ENCODE data around the gene PHACTR1. TPM values are rescaled to one million over a fixed set of nuclear protein-coding genes. Genes with fewer than 3 reads are reported as not detected.

The PHACTR1 gene
- total RNA-seq, 2 experiments from 2014 or later, result 1.3 to 2.3 TPM

GRCh38 chr6:12804952-12805645, 88.5 kb downstream of the PHACTR1 start:
- Mint-ChIP-seq H3K9me3 (no peaks in the 10 kb centered on the region), H3K4me1 (ENCODE audit: low read depth) (no peaks in the 10 kb centered on the region), H3K27ac (no peak overlapping the region), H3K27me3 (peaks cover 10% of the 10 kb centered on the region), H3K4me3 (no peak overlapping the region), H3K36me3 (ENCODE audit: low read depth) (no peaks in the 10 kb centered on the region)
- no peak for ATAC-seq (ENCODE audit: poor library complexity)
- ChIA-PET POLR2A (no interaction called here), CTCF (no interaction called here)
- Histone ChIP-seq H3K4me3 (ENCODE audit: low read length) (no peak overlapping the region), H3K4me1 (ENCODE audit: insufficient read depth, low read length) (no peaks in the 10 kb centered on the region), H3K9me3 (ENCODE audit: control insufficient read depth in 1 of 2, insufficient read depth in 1 of 2, low read length in 2 of 2) (no peaks in the 10 kb centered on the region), H3K27me3 (ENCODE audit: control insufficient read depth in 1 of 2, insufficient read depth in 2 of 2, low read length in 2 of 2) (peaks cover 0 to 4% of the 10 kb centered on the region in 2 experiments), H3K27ac (ENCODE audit: low read depth in 1 of 2, low read length in 2 of 2) (no peak overlapping the region), H3K36me3 (ENCODE audit: insufficient read depth, low read length) (no peaks in the 10 kb centered on the region)
- TF ChIP-seq, protein P1, sequence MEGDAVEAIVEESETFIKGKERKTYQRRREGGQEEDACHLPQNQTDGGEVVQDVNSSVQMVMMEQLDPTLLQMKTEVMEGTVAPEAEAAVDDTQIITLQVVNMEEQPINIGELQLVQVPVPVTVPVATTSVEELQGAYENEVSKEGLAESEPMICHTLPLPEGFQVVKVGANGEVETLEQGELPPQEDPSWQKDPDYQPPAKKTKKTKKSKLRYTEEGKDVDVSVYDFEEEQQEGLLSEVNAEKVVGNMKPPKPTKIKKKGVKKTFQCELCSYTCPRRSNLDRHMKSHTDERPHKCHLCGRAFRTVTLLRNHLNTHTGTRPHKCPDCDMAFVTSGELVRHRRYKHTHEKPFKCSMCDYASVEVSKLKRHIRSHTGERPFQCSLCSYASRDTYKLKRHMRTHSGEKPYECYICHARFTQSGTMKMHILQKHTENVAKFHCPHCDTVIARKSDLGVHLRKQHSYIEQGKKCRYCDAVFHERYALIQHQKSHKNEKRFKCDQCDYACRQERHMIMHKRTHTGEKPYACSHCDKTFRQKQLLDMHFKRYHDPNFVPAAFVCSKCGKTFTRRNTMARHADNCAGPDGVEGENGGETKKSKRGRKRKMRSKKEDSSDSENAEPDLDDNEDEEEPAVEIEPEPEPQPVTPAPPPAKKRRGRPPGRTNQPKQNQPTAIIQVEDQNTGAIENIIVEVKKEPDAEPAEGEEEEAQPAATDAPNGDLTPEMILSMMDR (IDR thresholded peaks at IDR 0.05), result no peak
- intact Hi-C loops (cut with DNase I, micrococcal nuclease), result no loop called here
- no peak for DNase-seq

DNA sequence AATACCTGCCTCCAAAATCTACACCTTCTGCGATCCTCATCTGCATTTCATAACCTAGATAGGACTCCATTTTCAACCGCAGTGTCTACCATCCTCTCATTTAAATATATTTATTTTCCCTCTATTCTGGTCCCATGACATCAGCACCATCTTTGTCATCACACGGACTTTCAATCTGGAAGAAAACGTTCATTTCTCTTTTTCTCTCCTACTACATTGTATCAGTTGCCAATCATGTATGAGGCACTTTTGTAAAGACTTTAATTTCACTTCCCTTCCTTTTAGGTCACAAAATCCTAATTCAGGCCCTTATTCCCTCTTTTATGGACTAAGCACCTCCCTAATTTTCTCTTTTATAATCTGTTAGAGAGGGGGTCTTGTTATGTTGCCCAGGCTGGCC, 89.6 kb downstream of the PHACTR1 start:
- H3K27me3 Mint-ChIP-seq, result peaks cover 10% of the 10 kb centered on the region
- no peaks in the 10 kb centered on the region for H3K4me1 ChIP-seq (ENCODE audit: insufficient read depth, low read length)
- POLR2A ChIA-PET, result no interaction called here
- no peak overlapping the region for H3K27ac Mint-ChIP-seq
- H3K36me3 Mint-ChIP-seq (ENCODE audit: low read depth), result no peaks in the 10 kb centered on the region
- H3K4me3 ChIP-seq (ENCODE audit: low read length), result no peak overlapping the region
- DNase-seq (no peak), ATAC-seq (ENCODE audit: poor library complexity) (no peak)
- H3K9me3 ChIP-seq (ENCODE audit: control insufficient read depth in 1 of 2, insufficient read depth in 1 of 2, low read length in 2 of 2), result no peaks in the 10 kb centered on the region
- CTCF ChIA-PET, result no interaction called here
- H3K36me3 ChIP-seq (ENCODE audit: insufficient read depth, low read length), result no peaks in the 10 kb centered on the region
- H3K4me3 Mint-ChIP-seq, result no peak overlapping the region
- H3K4me1 Mint-ChIP-seq (ENCODE audit: low read depth), result no peaks in the 10 kb centered on the region
- intact Hi-C loops (cut with DNase I, micrococcal nuclease), result no loop called here
- TF ChIP-seq, protein P1 (IDR thresholded peaks at IDR 0.05), result no peak
- H3K27me3 ChIP-seq (ENCODE audit: control insufficient read depth in 1 of 2, insufficient read depth in 2 of 2, low read length in 2 of 2), result peaks cover 0 to 4% of the 10 kb centered on the region in 2 experiments
- no peaks in the 10 kb centered on the region for H3K9me3 Mint-ChIP-seq
- H3K27ac ChIP-seq (ENCODE audit: low read depth in 1 of 2, low read length in 2 of 2), result no peak overlapping the region

- Mint-ChIP-seq H3K27me3 (peaks cover 10% of the 10 kb centered on the region), H3K9me3 (no peaks in the 10 kb centered on the region), H3K4me1 (ENCODE audit: low read depth) (no peaks in the 10 kb centered on the region), H3K27ac (no peak overlapping the region), H3K36me3 (ENCODE audit: low read depth) (no peaks in the 10 kb centered on the region), H3K4me3 (no peak overlapping the region)
- ATAC-seq (ENCODE audit: poor library complexity) (no peak), DNase-seq (no peak)
- no peak overlapping the region for H3K27ac ChIP-seq (ENCODE audit: low read depth in 1 of 2, low read length in 2 of 2)
- CTCF ChIA-PET, result no interaction called here
- H3K9me3 ChIP-seq (ENCODE audit: control insufficient read depth in 1 of 2, insufficient read depth in 1 of 2, low read length in 2 of 2), result no peaks in the 10 kb centered on the region
- POLR2A ChIA-PET, result no interaction called here
- TF ChIP-seq, protein P1 (IDR thresholded peaks at IDR 0.05), result no peak
- H3K36me3 ChIP-seq (ENCODE audit: insufficient read depth, low read length), result no peaks in the 10 kb centered on the region
- intact Hi-C loops (cut with DNase I, micrococcal nuclease), result no loop called here
- H3K4me3 ChIP-seq (ENCODE audit: low read length), result no peak overlapping the region
- H3K4me1 ChIP-seq (ENCODE audit: insufficient read depth, low read length), result no peaks in the 10 kb centered on the region
- H3K27me3 ChIP-seq (ENCODE audit: control insufficient read depth in 1 of 2, insufficient read depth in 2 of 2, low read length in 2 of 2), result peaks cover 0 to 4% of the 10 kb centered on the region in 2 experiments
Observed at GRCh38 chr6:12806796-12807195, 90.2 kb downstream of the PHACTR1 start.

All from CD4-positive, alpha-beta T cell (primary cell).